Midbrain (tissue), 1 donor: ENCODE results near the gene GSK3A.

Source experiments
- DNase-seq: peaks from one replicate; lab custom pipeline; 2025; lab: John Stamatoyannopoulos, UW

The GSK3A gene

GRCh38 chr19:42225718-42226292 lies 16.6 kb downstream of the GSK3A start:
- no peak for DNase-seq

- DNase-seq, result no peak
These were observed 17.3 kb downstream of the GSK3A start for GRCh38 chr19:42224940-42225717.

GRCh38 chr19:42220751-42221097 lies 21.7 kb downstream of the GSK3A start:
- DNase-seq, result no peak

GRCh38 chr19:42219812-42220750 lies 22.3 kb downstream of the GSK3A start, which contains the start of gene ZNF526:
Gene ZNF526 (plus strand): TSS chr19:42220312. CDS start chr19:42224404, 4,092 bp downstream.
- peak; percentile 96 for DNase-seq

- DNase-seq, result peak; percentile 96
These were observed 24.6 kb downstream of the GSK3A start, which contains the start of gene DEDD2 for GRCh38 chr19:42217520-42218437. Gene DEDD2 (minus strand): TSS chr19:42217677. CDS start chr19:42217007, 670 bp downstream.

GRCh38 chr19:42216653-42217519 lies 25.5 kb downstream of the GSK3A start:
- DNase-seq, result peak; percentile 27

GRCh38 chr19:42214810-42215485 lies 27.5 kb downstream of the GSK3A start:
- DNase-seq, result no peak

GRCh38 chr19:42212886-42213285 lies 29.5 kb downstream of the GSK3A start:
- no peak for DNase-seq

- DNase-seq, result no peak
These were observed 33.8 kb downstream of the GSK3A start for GRCh38 chr19:42208612-42209011.

GRCh38 chr19:42207767-42208271 lies 34.6 kb downstream of the GSK3A start:
- DNase-seq, result no peak

- no peak for DNase-seq
These were observed 35.3 kb downstream of the GSK3A start for GRCh38 chr19:42206871-42207755.

- DNase-seq, result no peak
These were observed 37.7 kb downstream of the GSK3A start for GRCh38 chr19:42204664-42205063.

- DNase-seq, result no peak
These were observed 38.7 kb downstream of the GSK3A start for GRCh38 chr19:42203700-42204099.

- DNase-seq, result no peak
These were observed 40.0 kb downstream of the GSK3A start for GRCh38 chr19:42202290-42202880.

GRCh38 chr19:42201489-42202289 lies 40.7 kb downstream of the GSK3A start:
- no peak for DNase-seq

GRCh38 chr19:42200116-42200715 lies 42.2 kb downstream of the GSK3A start:
- DNase-seq, result no peak
